NCI-H1092 treated with DMSO at 0.1 percent for 48 hours (cell line): Measurements from ENCODE around the gene CAPN5.

ENCODE experiments used
- DNase-seq: peaks from one replicate; lab custom pipeline; 2025; lab: John Stamatoyannopoulos, UW

Gene CAPN5

GRCh38 chr11:77118971-77119370 is 52.2 kb downstream of the CAPN5 start:
- no peak for DNase-seq

DNA sequence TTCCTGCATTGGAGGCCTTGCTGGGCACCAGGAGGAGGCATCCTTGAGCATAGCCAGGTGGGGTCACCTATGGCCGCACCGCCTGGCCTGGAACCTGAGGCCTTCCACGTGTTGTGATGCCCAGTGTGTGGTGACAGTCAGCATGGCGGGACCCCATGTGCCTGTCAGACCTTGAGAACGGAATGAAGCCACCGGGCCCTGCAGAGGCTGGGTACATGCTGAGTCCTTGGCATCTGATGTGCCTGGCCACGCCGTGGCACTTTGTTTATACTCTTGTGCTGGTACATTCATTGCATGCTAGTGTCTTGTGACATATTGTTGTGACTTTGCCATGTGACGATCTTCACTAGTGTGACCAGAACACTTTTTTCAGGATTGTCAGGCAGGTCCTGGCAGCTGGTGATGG is 52.8 kb downstream of the CAPN5 start:
- no peak for DNase-seq

- DNase-seq, result no peak
Observed at GRCh38 chr11:77120571-77120970, 53.8 kb downstream of the CAPN5 start.

- DNase-seq, result no peak
Observed at GRCh38 chr11:77121096-77121640, 54.4 kb downstream of the CAPN5 start.

GRCh38 chr11:77121876-77122575 is 55.3 kb downstream of the CAPN5 start:
- DNase-seq, result no peak

DNA sequence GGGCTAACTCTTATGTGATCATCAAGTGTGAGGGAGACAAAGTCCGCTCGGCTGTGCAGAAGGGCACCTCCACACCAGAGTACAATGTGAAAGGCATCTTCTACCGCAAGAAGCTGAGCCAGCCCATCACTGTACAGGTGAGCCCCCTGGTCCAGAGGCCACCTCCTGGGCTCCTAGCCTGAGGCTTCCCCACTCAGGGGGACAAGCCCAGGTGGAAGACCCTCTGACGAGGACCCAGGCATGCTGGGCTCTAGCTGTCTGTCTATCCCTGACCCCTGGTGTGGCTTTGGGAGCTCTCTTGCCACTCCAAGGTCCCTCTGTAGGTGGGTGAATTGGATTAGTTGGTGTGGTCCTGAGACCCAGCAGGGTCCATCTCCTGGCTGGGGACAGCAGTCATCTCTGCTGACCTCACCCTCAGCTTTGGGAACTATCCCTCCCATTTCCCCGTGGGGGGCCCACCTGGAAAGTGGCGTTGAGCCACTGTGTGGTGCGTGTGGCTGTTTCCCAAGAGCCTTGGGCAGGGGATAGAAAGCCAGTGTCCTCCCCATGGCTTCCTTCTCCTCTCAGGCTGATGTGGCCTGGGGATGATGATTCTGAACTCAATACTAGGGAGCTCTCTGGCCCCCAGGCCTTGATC is 55.9 kb downstream of the CAPN5 start:
- no peak for DNase-seq

DNA sequence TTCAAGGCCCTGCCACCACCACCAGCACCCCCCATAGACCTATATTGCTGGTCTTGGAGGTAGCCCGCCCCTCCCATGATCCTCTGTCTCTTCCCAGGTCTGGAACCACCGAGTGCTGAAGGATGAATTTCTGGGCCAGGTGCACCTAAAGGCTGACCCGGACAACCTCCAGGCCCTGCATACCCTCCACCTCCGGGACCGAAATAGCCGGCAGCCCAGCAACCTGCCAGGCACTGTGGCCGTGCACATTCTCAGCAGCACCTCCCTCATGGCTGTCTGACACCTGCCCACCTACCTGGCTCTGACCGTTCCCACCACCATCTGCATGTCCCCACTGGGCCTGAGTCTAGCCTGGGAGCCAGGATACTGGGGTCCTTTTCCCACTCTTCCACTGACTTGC is 56.8 kb downstream of the CAPN5 start:
- no peak for DNase-seq

DNA sequence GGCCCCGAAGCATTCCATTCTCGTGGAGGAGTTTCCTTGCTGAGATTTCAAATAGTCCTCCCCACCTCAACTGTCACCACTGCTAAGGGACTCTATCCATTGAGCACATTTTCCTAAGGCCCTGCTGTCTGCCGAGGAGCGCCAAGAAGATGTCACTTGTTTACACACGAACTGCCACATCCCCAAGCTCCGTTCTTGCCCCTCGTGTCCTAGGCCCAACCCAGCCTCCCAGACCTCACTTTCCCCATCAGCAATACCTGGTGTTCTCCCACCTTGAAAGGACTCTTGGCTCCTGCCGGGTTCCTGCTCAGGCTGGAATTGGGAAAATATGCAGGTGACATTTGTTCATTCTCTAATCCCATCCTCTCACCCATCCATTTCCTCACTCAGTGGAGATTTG is 57.3 kb downstream of the CAPN5 start:
- DNase-seq, result no peak

- no peak for DNase-seq
Observed at GRCh38 chr11:77124488-77124887, 57.7 kb downstream of the CAPN5 start.

- no peak for DNase-seq
Observed at GRCh38 chr11:77125191-77125590, 58.4 kb downstream of the CAPN5 start.

DNA sequence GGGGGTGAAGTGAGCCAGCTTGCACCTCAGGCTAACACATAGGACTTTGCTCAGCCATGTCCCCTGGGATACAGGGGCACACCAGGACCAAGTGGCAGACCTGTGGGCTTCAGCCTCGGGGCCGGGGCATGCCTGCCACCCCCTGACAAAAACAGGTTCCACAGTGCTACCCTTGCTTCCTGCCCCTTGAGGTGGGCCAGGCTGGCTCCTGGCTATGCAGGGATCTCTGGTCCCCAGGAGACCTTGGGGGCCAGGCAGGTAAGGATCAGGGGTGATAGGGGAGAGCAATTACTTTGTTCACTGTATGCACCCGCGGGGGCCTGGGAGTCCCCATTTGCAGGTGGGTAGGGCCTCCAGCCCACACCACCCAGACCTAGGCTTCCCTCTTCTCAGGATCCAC is 58.9 kb downstream of the CAPN5 start:
- DNase-seq, result no peak

DNA sequence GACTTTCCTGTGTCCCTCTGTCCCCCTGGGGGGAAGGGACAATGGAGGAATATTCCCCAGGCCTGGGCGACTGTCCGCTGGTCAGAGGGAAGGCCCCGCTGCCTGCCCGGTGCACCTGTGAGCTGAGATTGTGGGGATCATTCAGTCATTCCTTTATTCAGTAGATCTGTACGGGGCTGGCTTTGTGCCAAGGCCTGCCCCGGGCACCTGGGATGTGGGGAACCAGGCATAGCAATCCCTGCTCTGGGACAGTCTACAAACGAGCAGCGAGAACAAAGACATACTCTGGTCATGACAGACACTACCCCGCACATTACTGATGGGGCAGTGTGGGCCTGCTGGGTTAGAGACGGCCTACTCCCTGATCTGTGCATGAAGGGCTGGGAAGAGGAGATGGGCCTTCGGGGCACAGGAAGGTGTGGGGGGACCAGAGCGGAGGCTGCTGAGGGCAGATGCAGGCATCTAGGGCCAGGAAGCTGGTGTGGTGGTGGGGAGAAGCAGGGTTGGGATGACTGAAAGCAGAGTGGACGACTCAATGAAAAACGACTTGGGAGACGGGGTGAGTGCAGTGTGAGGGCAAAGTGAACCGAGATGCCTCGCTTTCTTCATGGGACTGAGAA is 59.5 kb downstream of the CAPN5 start:
- no peak for DNase-seq

DNA sequence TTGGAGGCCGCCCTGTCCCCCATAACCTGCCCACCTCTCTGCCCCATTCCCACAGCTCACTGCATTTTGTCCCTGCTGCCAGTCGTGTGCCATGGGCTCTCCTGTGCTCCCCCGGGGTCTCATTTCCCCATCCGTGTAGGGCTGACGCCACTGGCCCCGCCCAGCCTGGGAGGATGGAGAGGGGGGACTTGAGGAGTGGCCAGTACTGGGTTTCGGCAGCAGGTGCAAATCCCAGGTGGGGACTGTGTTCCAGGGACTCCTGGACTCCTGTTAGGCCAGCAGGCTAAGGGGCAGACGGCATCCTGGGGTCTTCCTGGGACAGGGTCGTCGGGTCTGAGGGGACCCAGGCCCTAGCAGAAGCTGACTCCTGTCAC is 60.1 kb downstream of the CAPN5 start:
- no peak for DNase-seq

DNA sequence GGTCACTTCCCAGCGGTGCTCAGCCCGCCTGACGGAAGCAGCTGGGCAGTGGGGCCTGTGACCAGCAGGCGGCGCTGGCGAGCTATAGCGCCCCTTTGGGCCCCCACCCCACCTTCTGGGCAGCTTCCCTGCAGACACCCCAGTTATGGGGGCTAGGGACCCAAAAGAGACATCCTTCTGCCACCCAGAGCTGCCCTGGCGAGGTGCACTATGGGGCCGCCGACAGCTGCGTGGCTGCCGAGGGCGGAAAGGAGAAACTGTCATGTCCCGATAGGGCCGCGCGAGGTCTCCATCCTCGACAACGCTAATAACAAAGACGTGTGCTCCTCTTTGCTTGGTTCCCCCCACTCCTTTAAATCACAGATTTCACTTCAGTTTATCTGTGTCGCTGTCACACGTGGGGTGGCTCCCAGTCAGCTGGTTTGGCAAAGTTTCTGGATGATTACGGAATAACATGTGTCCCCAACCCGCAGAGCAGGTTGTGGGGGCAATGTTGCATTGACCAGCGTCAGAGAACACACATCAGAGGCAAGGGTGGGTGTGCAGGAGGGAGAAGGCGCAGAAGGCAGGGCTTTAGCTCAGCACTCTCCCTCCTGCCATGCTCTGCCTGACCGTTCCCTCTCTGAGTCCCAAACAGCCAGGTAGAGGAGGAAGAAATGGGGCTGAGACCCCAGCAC is 60.6 kb downstream of the CAPN5 start:
- peak; percentile 89 for DNase-seq

DNA sequence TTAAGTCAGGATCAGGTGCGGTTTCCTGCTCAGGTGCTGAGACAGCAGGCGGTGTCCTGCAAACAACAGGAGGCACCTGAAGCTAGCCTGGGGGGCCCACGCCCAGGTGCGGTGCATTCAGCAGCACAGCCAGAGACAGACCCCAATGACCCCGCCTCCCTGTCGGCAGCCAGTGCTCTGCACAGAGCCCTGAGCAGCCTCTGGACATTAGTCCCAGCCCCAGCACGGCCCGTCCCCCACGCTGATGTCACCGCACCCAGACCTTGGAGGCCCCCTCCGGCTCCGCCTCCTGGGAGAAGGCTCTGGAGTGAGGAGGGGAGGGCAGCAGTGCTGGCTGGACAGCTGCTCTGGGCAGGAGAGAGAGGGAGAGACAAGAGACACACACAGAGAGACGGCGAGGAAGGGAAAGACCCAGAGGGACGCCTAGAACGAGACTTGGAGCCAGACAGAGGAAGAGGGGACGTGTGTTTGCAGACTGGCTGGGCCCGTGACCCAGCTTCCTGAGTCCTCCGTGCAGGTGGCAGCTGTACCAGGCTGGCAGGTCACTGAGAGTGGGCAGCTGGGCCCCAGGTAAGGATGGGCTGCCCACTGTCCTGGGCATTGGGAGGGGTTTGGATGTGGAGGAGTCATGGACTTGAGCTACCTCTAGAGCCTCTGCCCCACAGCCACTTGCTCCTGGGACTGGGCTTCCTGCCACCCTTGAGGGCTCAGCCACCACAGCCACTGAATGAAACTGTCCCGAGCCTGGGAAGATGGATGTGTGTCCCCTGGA is 61.3 kb downstream of the CAPN5 start, which contains the start of gene MYO7A:
Gene MYO7A (plus strand): TSS at position 327 of the 772 bp plus-strand sequence. CDS start 2,389 bp downstream, outside the sequence.
- peak; percentile 70 for DNase-seq

DNA sequence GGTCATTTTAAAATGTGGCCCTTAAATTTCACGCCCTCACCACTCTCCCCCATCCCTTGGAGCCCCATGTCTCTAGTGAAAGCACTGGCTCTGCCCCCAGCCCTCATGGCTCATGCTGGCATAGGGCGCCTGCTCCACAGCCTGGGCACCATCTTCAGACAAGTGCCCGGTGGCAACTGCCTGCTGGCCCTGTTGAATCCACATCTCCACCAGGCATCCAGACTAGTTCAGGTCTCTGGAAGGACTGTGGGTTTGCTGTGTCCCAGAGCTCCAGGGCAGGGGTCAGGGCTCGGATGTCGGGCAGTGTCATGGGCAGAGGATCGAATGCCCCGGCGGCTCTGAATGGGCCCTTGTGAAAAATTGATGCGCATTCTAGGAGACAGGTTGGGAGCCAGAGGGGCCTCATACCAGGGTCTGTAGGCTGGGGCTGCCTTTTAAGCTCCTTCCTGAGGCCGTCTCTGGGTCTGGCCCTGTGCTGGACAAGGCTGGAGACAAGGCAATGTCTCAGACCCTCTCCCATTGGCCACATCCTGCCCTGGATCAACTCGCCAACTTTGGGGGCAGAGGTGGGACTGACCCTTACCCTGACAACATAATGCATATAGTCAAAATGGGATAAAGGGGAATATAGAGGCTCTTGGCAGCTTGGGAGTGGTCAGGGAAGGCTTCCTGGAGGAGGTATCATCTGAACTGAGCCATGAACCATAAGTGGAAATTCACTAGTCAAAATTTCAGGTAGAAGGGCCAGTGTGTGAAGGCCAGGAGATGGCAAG is 62.5 kb downstream of the CAPN5 start:
- no peak for DNase-seq

DNA sequence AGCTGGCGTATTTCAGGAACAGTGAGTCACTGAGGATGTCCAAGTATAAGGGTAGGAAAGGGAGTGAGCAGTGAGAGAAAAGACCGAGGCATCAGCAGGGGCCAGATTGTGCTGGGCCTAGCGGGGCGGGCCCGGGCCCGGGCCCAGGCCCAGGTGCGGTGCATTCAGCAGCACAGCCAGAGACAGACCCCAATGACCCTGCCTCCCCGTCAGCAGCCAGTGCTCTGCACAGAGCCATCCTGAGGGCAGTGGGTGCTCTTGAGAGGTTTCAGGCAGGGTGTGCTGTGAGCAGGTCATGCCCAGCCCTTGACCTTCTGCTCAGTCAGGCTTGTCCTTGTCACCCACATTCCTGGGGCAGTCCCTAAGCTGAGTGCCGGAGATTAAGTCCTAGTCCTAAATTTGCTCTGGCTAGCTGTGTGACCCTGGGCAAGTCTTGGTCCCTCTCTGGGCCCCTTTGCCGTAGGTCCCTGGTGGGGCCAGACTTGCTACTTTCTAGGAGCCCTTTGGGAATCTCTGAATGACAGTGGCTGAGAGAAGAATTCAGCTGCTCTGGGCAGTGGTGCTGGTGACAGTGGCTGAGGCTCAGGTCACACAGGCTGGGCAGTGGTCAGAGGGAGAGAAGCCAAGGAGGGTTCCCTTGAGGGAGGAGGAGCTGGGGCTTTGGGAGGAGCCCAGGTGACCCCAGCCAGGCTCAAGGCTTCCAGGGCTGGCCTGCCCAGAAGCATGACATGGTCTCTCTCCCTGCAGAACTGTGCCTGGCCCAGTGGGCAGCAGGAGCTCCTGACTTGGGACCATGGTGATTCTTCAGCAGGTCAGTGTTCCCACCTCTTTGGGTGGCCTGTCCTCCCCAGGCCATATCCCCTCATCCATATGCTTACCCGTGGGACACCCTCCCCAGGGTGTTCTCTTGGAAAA is 63.3 kb downstream of the CAPN5 start:
- DNase-seq, result no peak

- no peak for DNase-seq
Observed at GRCh38 chr11:77130763-77131513, 64.2 kb downstream of the CAPN5 start.

GRCh38 chr11:77131560-77131959 is 64.8 kb downstream of the CAPN5 start:
- DNase-seq, result no peak
